ENCODE measurements around the gene BUD31. TPM values are rescaled to one million over a fixed set of nuclear protein-coding genes. Genes with fewer than 3 reads are reported as not detected.
"Not testable (repeated sequence)": the region's sequence is repeated elsewhere in the genome, so short reads cannot be mapped to it uniquely, and the experiment has no call there.

BUD31 gene
- total RNA-seq, 4 donors from 2014 or later, result 23.3 to 46.8 (median 28.0) TPM

GRCh38 chr7:99424932-99425730 lies 16.4 kb downstream of the BUD31 start:
- H3K36me3 ChIP-seq, result peaks cover 0 to 61% of the 10 kb centered on the region in 2 donors
- in situ Hi-C loops (cut with MboI; ENCODE audit: low sequenced_read_pairs in 4 of 4), result no loop called here
- H3K27ac ChIP-seq, result no peak overlapping the region
- H3K4me3 ChIP-seq, result no peak overlapping the region
- TF ChIP-seq POLR2A (IDR thresholded peaks at IDR 0.05) (no peak), CTCF (IDR thresholded peaks at IDR 0.05 in 4 of 5, conservative IDR thresholded peaks at IDR 0.05 in 1 of 5) (no peak)
- intact Hi-C loops (cut with DNase I; ENCODE audit: low total_unique reads), result no loop called here
- H3K27me3 ChIP-seq, result no peaks in the 10 kb centered on the region
- no peaks in the 10 kb centered on the region for H3K9me3 ChIP-seq
- ATAC-seq (no peak), DNase-seq (no peak)
- H3K4me1 ChIP-seq, result no peaks in the 10 kb centered on the region

- in situ Hi-C loops (cut with MboI; ENCODE audit: low sequenced_read_pairs in 4 of 4) (no loop called here), intact Hi-C loops (cut with DNase I; ENCODE audit: low total_unique reads) (no loop called here)
- no peaks in the 10 kb centered on the region for H3K9me3 ChIP-seq
- no peaks in the 10 kb centered on the region for H3K4me1 ChIP-seq
- H3K27ac ChIP-seq, result no peak overlapping the region
- no peaks in the 10 kb centered on the region for H3K27me3 ChIP-seq
- no peak overlapping the region for H3K4me3 ChIP-seq
- DNase-seq, result no peak
- no peak for TF ChIP-seq CTCF (IDR thresholded peaks at IDR 0.05 in 4 of 5, conservative IDR thresholded peaks at IDR 0.05 in 1 of 5)
- TF ChIP-seq POLR2A (IDR thresholded peaks at IDR 0.05), result no peak
- H3K36me3 ChIP-seq, result peaks cover 0 to 74% of the 10 kb centered on the region in 2 donors
- ATAC-seq, result no peak
Observed at GRCh38 chr7:99428972-99429566, 20.3 kb downstream of the BUD31 start.

DNA sequence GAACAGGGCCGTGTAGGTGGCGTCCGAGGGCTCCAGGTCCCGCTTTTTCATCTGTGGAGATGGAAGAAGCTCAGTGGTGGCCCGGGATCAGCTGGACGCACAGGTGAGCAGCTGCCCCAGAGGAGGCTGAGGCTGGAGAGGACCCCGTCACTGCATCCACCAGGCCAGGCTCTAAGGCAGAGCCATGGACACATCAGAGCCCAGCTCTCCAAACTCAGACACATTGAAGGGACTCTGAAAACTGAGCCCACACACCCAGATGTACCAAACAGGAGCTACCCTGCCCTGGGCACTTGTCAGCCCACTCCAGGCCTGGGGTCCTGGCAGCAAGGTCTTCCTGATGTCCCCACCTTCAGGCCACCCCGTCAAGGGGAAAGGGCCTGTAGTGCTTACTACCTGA lies 21.0 kb downstream of the BUD31 start:
- Histone ChIP-seq H3K36me3 (peaks cover 0 to 74% of the 10 kb centered on the region in 2 donors), H3K4me1 (no peaks in the 10 kb centered on the region), H3K4me3 (no peak overlapping the region), H3K27ac (no peak overlapping the region), H3K9me3 (no peaks in the 10 kb centered on the region), H3K27me3 (no peaks in the 10 kb centered on the region)
- DNase-seq (no peak), ATAC-seq (no peak)
- in situ Hi-C loops (cut with MboI; ENCODE audit: low sequenced_read_pairs in 4 of 4) (no loop called here), intact Hi-C loops (cut with DNase I; ENCODE audit: low total_unique reads) (no loop called here)
- TF ChIP-seq CTCF (IDR thresholded peaks at IDR 0.05 in 4 of 5, conservative IDR thresholded peaks at IDR 0.05 in 1 of 5) (no peak), POLR2A (IDR thresholded peaks at IDR 0.05) (no peak)

- in situ Hi-C loops (cut with MboI; ENCODE audit: low sequenced_read_pairs in 4 of 4); H3K27me3 ChIP-seq; H3K9me3 ChIP-seq; ATAC-seq; H3K4me3 ChIP-seq; intact Hi-C loops (cut with DNase I; ENCODE audit: low total_unique reads); H3K4me1 ChIP-seq; H3K27ac ChIP-seq; DNase-seq: not testable (repeated sequence)
- H3K36me3 ChIP-seq, result peaks cover 0 to 67% of the 10 kb centered on the region in 2 donors
Observed at GRCh38 chr7:99431756-99432540, 23.2 kb downstream of the BUD31 start.

GRCh38 chr7:99433158-99433557 lies 24.4 kb downstream of the BUD31 start:
- H3K27me3 ChIP-seq, result no peaks in the 10 kb centered on the region
- TF ChIP-seq CTCF (IDR thresholded peaks at IDR 0.05 in 4 of 5, conservative IDR thresholded peaks at IDR 0.05 in 1 of 5) (no peak), POLR2A (IDR thresholded peaks at IDR 0.05) (no peak)
- no peak overlapping the region for H3K27ac ChIP-seq
- in situ Hi-C loops (cut with MboI; ENCODE audit: low sequenced_read_pairs in 4 of 4), result no loop called here
- no peak for DNase-seq
- ATAC-seq, result no peak
- H3K4me1 ChIP-seq, result peaks cover 7% of the 10 kb centered on the region in 2 donors
- intact Hi-C loops (cut with DNase I; ENCODE audit: low total_unique reads), result no loop called here
- no peak overlapping the region for H3K4me3 ChIP-seq
- no peaks in the 10 kb centered on the region for H3K9me3 ChIP-seq
- peaks cover 0 to 64% of the 10 kb centered on the region in 2 donors for H3K36me3 ChIP-seq
